HG02623 (cell line): ENCODE data around the gene C19orf67.
A peak's percentile ranks its signal among the peaks of the same experiment; 100 is the strongest.

Source experiments
- ATAC-seq: cut with Tn5 transposase; IDR thresholded peaks from one replicate; pipeline ENCODE4 v1.9.1; 2021; ENCODE audit warnings: moderate library complexity; ENCODE audit not compliant: unreplicated experiment

Gene C19orf67

GRCh38 chr19:14110650-14111049, 25.1 kb upstream of the C19orf67 start:
- no peak for ATAC-seq

DNA sequence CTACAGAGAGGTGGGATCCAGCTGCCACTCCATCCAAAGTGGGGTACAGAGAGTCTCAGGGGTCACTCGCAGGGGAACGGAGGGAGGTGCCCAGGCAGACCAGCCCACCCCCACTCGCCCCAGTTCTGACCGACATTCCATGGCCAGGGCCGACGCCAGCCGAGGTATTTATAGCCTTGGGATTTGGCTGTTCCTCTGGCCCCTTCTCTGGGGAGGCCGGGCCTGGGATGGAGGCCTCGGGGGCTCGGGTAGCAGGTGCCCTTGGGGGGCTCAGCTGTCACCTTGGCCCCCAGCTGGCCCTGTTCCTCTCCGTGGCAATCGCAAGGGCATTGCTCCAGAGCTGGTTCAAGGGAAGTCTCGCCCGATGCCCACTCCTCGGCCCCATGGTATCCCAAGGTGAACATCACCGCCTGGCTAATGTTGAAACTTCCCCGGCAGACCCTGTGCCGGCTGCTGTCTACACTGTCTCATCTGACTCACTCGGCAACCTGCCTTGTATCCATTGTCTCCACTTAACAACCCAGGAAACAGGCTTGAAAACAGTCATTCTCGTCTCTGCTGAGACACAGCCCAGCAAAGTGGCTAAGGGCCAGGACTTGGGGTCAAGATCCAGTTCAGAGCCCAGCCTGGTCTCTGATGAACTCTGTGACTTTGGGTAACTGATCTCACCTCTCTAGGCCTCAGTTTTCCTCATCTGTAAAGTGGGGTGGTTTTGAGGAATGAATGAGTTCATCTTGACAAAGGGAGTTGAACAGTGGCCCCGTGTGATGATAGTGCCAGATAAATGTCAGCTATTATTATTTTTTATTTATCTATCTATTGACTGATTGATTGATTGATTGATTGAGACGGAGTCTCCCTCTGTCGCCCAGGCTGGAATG, 22.2 kb upstream of the C19orf67 start:
- ATAC-seq: no peak

DNA sequence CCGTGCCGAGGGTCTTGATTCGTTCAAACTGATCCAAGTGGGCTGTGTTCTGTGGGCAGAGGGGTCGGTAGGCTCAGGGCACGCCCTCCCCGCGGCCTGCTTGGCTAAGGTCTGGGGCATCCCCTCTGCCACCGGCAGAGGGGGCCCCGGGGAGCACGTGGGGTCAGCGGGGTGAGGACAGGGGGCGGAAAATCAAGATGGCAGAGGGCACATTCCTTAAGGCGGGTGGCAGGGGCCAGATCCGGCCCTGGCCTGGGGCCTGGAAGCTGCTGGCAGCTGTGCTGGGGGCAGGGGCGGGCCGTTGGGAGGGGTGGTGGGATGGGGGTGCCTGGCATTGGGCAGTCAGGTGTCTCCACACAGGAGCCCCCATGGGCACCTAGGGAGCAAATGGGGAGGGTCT, 21.3 kb upstream of the C19orf67 start:
- ATAC-seq: no peak

DNA sequence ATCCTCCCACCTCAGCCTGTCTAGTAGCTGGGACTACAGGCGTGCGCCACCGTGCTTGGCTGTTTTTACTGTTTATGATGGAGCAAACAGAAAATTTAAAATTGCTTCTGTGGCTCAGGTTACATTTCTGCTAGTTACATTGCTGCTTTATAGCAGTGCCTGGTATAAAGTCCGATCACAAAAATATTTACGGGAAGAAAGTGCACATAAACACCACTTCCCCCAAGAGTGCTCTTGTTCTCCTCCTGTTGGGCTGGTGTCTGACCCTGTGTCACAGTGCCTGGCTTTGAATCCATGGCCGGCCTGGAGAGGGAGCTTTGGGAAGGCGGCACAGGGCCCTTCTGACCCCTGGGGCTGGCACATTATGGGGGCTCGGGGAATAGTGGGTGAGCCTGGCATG, 20.1 kb upstream of the C19orf67 start:
- no peak for ATAC-seq

- ATAC-seq: no peak
Measured at GRCh38 chr19:14103310-14103709, 17.7 kb upstream of the C19orf67 start.

GRCh38 chr19:14102756-14103155, 17.2 kb upstream of the C19orf67 start:
- ATAC-seq: no peak

- no peak for ATAC-seq
Measured at GRCh38 chr19:14102102-14102696, 16.6 kb upstream of the C19orf67 start.

- ATAC-seq: no peak
Measured at GRCh38 chr19:14101003-14101545, 15.5 kb upstream of the C19orf67 start.

DNA sequence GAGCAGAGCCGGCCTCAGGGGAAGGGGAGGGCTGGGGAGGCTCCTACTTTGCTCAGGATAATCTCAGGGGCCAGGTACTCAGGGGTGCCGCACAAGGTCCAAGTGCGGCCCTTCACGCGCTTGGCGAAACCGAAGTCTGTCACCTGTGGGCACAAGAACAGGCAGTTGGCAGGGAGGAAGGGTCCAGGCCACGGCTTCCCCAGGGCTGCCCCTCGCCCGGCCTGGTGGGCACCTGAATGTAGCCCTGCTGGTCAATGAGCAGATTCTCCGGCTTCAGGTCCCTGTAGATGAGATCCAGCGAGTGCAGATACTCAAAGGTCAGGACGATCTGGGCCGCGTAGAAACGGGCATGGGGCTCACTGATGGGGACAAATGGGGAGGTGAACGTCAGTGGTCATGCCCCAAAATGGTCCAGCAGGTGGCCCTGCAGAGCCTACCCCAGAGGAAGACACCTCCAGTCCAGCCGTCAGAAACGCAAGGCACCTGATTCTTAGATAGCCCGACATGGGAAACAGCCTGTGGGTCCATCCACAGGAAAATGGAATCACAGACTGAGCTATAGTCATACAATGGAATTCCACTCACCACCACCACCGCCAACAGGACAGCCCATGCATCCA, 12.1 kb upstream of the C19orf67 start:
- ATAC-seq: no peak

GRCh38 chr19:14096272-14096992, 10.8 kb upstream of the C19orf67 start:
- no peak for ATAC-seq

DNA sequence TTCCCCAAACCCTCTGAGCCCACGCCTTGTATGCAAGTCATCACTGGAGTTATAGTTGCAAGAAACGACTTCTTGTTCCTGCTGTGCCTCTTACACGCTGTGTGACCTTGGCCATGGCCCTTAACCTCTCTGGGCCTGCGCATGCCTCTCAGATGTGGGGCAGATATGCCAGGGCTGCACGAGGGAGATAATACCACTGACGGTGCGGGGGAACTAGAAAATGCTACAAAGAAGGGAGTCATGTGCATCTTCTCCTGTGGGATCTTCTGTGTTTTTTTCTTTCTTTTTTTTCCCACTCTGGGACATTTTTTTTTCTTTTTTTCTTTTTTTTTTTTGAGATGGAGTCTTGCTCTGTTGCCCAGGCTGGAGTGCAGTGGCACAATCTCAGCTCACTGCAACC, 9.3 kb upstream of the C19orf67 start:
- ATAC-seq: no peak

GRCh38 chr19:14093117-14093823, 7.7 kb upstream of the C19orf67 start:
- ATAC-seq: no peak

DNA sequence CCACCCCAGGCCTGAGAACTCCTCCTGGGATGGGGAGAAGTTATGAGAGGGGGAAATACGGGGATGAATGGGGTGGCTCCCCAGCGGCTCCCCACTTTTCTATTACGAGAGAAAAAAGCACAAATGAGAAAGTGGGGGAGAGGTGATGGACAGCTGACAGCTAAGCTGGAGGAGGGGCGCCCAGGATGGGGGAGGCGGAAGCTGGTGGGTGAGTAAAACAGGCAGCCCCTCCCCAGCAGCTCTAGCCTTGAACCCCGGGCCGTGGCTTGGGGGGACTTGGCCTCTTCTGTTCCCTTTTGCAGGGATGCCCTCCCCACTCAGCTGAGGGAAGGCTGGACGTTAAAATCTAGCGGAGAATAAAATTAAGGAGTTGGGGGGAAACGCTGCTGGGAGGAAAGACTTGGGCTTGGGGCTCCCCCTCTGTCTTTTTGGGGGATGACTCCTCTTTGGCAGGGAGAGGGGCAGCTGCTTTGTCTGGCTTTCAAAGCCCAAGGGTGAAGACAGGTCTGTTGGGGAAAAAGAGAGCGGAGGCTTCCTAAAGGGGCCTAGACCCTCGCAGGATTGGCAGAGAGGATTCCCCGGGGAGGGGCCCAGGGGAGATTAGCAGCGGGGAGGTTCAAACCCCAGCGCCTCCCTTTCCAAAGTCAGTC, 6.4 kb upstream of the C19orf67 start:
- no peak for ATAC-seq

DNA sequence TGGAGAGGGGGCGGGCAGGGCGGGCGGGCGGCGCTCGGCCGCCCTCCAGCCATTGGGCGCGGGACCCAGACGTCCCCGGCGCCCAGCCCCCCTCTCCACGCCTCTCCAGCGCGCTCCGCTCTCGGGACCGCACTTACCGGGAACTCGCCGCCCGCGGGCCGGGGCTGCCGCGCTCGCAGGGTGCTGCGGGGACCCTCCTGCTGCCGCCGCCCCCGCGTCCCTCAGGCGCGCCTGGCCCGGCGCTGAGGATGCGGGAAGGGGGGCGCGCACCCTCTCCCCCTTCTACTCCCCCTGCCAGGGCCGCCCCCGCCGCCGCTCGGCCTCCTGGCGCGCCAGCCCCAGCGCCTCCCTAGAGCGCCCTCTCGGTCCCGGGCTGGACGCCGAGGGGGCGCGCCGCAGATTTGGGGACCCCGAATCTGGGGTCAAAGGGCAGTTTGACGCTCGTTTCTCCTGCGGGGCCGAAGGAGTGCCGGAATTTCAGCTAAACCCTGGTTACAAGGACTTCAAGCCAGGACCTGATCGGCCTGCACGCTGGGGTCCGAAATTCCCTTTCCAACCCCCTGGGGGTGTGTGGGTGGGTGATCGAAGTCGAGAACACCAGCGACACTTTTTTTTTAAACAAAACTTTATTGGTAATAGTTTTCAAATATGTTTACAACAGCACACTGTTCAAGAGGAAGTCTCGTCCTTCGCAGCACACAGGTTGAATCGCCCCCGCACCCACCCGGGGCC, 5.7 kb upstream of the C19orf67 start:
- peak; percentile 54 for ATAC-seq

DNA sequence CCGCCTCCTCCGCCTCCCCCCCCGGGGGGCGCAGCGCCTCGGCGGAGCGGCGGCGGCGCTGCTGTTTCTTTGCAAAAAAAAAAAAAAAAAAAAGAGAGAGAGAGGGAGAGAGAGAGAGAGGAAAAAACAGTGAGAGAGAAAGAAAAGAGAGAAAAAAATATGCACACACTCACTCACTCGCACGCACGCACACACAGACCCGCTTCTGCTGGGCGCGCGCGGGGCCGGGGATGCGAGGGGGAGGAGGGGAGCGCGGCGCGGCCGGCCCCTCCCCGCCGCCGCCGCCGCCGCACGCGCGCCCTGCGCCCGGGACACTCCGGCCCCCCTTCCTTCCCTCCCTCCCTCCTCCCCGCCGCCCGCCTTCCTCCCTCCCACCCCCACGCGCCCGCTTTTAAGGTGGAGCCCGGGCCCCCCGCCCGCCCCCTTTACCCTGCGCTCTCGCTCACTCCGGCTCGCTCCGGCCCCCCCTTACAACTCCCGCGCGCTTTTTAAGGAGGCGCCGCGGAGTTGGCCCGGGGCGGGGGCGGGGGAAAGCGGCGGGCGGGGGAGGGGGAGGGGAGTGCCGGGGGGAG, 5.0 kb upstream of the C19orf67 start, which contains the start of gene SAMD1:
Gene SAMD1 (minus strand): TSS at position 243 of the 572 bp plus-strand sequence.
- peak; percentile 35 for ATAC-seq

- ATAC-seq: peak; percentile 28
Measured at GRCh38 chr19:14089662-14090508, 4.3 kb upstream of the C19orf67 start.

GRCh38 chr19:14089412-14089661, 3.8 kb upstream of the C19orf67 start:
- no peak for ATAC-seq
